Testis (tissue), 2 donors: ENCODE results near the gene EYA2.

Experiments
- CTCF ChIP-seq, 3 experiments: fragments of 450-650 bp in 2 of 3; fragments of 200-600 bp in 1 of 3; sonication (generic) in 1 of 3; IDR thresholded peaks; one replicate each; pipeline ENCODE4 v1.5.1; 2016 to 2019; ENCODE audit warnings: antibody characterized with exemption in 3 of 3, mild to moderate bottlenecking in 2 of 3, moderate library complexity in 1 of 3
- POLR2A ChIP-seq: fragments of 450-650 bp; IDR thresholded peaks from one replicate; pipeline ENCODE4 v1.6.1; 2017; ENCODE audit warnings: antibody characterized with exemption, mild to moderate bottlenecking, moderate library complexity

DNA sequence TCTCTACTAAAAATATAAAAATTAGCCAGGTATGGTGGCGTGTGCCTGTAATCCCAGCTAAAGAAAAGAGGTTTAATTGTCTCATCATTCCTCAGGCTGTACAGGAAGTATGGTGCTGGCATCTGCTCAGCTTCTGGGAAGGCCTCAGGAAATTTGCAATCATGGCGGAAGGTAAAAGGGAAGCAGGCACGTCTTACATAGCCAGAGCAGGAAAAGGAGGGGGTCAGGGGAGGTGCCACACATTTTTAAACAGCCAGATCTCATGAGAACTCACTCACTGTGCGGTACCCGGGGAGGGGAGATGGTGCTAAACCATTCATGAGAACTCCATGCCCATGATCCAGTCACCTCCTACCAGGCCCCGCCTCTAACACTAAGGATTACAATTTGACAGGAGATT lies 191.7 kb downstream of the EYA2 start:
- TF ChIP-seq POLR2A (no peak), CTCF (IDR thresholded peaks at IDR 0.05) (no peak)
